ENCODE measurements around the gene LYPD6B.

Gene LYPD6B

GRCh38 chr2:149064365-149064841, 25.9 kb downstream of the LYPD6B start:
- peak overlapping the region; percentile 65 for H3K27ac ChIP-seq
- no peak for TF ChIP-seq CTCF (conservative IDR thresholded peaks at IDR 0.05)

GRCh38 chr2:149064856-149065630, 26.5 kb downstream of the LYPD6B start:
- H3K27ac ChIP-seq = peak overlapping the region; percentile 65
- no peak for TF ChIP-seq CTCF (conservative IDR thresholded peaks at IDR 0.05)

GRCh38 chr2:149068225-149068995, 29.9 kb downstream of the LYPD6B start:
- no peak for TF ChIP-seq CTCF (conservative IDR thresholded peaks at IDR 0.05)
- peak overlapping the region; percentile 71 for H3K27ac ChIP-seq

- TF ChIP-seq CTCF (conservative IDR thresholded peaks at IDR 0.05) = no peak
- peak overlapping the region; percentile 71 for H3K27ac ChIP-seq
These were observed 30.7 kb downstream of the LYPD6B start for GRCh38 chr2:149068996-149069888.

- no peak for TF ChIP-seq CTCF (conservative IDR thresholded peaks at IDR 0.05)
- H3K27ac ChIP-seq = peak overlapping the region; percentile 71
These were observed 32.3 kb downstream of the LYPD6B start for GRCh38 chr2:149070681-149071320.

GRCh38 chr2:149075105-149075504, 36.6 kb downstream of the LYPD6B start:
- peak overlapping the region; percentile 7; the same call in 1 of the 2 replicates for H3K27ac ChIP-seq
- TF ChIP-seq CTCF (conservative IDR thresholded peaks at IDR 0.05) = no peak

Data from VCaP (cell line).